HG02852 (cell line): Measurements from ENCODE around the gene KCNH6.

Experiments
- ATAC-seq: cut with Tn5 transposase; IDR thresholded peaks from one replicate; pipeline ENCODE4 v1.9.1; 2021; ENCODE audit warnings: mild to moderate bottlenecking, moderate library complexity; ENCODE audit not compliant: unreplicated experiment

KCNH6 gene

GRCh38 chr17:63530557-63531021 lies 7.4 kb downstream of the KCNH6 start:
- no peak for ATAC-seq

GRCh38 chr17:63531022-63531965 lies 8.1 kb downstream of the KCNH6 start:
- ATAC-seq: no peak

GRCh38 chr17:63533433-63534077 lies 10.4 kb downstream of the KCNH6 start:
- no peak for ATAC-seq

- ATAC-seq: no peak
Measured at GRCh38 chr17:63534078-63534570, 11.0 kb downstream of the KCNH6 start.

GRCh38 chr17:63534816-63535455 lies 11.8 kb downstream of the KCNH6 start:
- no peak for ATAC-seq

GRCh38 chr17:63535640-63536039 lies 12.5 kb downstream of the KCNH6 start:
- ATAC-seq: no peak

GRCh38 chr17:63537001-63537400 lies 13.8 kb downstream of the KCNH6 start:
- ATAC-seq: no peak

- ATAC-seq: no peak
Measured at GRCh38 chr17:63537991-63538692, 15.0 kb downstream of the KCNH6 start.

- ATAC-seq: no peak
Measured at GRCh38 chr17:63538693-63539595, 15.8 kb downstream of the KCNH6 start.

- no peak for ATAC-seq
Measured at GRCh38 chr17:63540590-63540989, 17.4 kb downstream of the KCNH6 start.

- no peak for ATAC-seq
Measured at GRCh38 chr17:63542218-63542545, 19.0 kb downstream of the KCNH6 start.

GRCh38 chr17:63542942-63543821 lies 20.0 kb downstream of the KCNH6 start:
- no peak for ATAC-seq

GRCh38 chr17:63543822-63544420 lies 20.8 kb downstream of the KCNH6 start:
- ATAC-seq: no peak

GRCh38 chr17:63544467-63545301 lies 21.5 kb downstream of the KCNH6 start:
- no peak for ATAC-seq

- ATAC-seq: no peak
Measured at GRCh38 chr17:63546308-63547082, 23.3 kb downstream of the KCNH6 start.

GRCh38 chr17:63547083-63547523 lies 23.9 kb downstream of the KCNH6 start:
- ATAC-seq: no peak
